GM12864 (cell line): ENCODE measurements around the gene TMEM131L.
"Not testable (repeated sequence)": the region's sequence is repeated elsewhere in the genome, so short reads cannot be mapped to it uniquely, and the experiment has no call there.

ENCODE experiments used
- DNase-seq: peaks from one replicate; pipeline ENCODE4 v3.0.0-alpha.2; 2011; ENCODE audit warnings: low read depth
- H3K4me3 ChIP-seq: 2 replicates; pipeline ENCODE4 v1.5.1; 2011; ENCODE audit warnings: mild to moderate bottlenecking, low read depth, low read length, control low read depth
- TF ChIP-seq, protein P1 (sequence below): IDR thresholded peaks from 2 replicates; pipeline ENCODE4 v1.5.1; 2011; ENCODE audit warnings: low read depth, mild to moderate bottlenecking, moderate library complexity, low read length, control low read depth, inconsistent platforms; ENCODE audit errors: missing control alignments

TMEM131L gene

GRCh38 chr4:153449338-153449737, 16.8 kb upstream of the TMEM131L start:
- TF ChIP-seq, protein P1, sequence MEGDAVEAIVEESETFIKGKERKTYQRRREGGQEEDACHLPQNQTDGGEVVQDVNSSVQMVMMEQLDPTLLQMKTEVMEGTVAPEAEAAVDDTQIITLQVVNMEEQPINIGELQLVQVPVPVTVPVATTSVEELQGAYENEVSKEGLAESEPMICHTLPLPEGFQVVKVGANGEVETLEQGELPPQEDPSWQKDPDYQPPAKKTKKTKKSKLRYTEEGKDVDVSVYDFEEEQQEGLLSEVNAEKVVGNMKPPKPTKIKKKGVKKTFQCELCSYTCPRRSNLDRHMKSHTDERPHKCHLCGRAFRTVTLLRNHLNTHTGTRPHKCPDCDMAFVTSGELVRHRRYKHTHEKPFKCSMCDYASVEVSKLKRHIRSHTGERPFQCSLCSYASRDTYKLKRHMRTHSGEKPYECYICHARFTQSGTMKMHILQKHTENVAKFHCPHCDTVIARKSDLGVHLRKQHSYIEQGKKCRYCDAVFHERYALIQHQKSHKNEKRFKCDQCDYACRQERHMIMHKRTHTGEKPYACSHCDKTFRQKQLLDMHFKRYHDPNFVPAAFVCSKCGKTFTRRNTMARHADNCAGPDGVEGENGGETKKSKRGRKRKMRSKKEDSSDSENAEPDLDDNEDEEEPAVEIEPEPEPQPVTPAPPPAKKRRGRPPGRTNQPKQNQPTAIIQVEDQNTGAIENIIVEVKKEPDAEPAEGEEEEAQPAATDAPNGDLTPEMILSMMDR: no peak

DNA sequence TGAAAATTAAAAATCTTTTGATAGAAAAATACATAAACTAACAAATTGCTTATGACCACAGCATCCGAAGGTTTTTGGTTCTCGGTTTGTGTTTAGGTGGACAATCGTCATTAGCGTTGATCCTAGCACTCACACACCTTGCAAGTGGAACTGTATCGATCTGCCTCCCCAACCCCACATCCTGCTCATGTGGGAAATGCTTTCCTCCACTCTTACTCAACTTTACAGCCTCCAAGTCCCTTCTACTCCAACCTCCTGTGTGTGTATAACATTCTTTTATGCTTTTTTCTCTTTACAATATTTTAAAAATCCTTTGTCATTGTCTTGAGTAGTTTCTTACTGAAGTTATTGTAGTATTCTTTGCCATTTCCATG, 15.6 kb upstream of the TMEM131L start:
- TF ChIP-seq, protein P1: no peak
- no peak for DNase-seq
- H3K4me3 ChIP-seq: no peak overlapping the region

More at GRCh38 chr4:153449338-153449737, 16.8 kb upstream of the TMEM131L start:
- DNase-seq: no peak
- no peak overlapping the region for H3K4me3 ChIP-seq

GRCh38 chr4:153451145-153451544, 15.0 kb upstream of the TMEM131L start:
- H3K4me3 ChIP-seq: not testable (repeated sequence)

GRCh38 chr4:153451911-153452657, 14.1 kb upstream of the TMEM131L start:
- no peak for DNase-seq
- TF ChIP-seq, protein P1: no peak

More at GRCh38 chr4:153451145-153451544, 15.0 kb upstream of the TMEM131L start:
- not testable (repeated sequence) for DNase-seq

DNA sequence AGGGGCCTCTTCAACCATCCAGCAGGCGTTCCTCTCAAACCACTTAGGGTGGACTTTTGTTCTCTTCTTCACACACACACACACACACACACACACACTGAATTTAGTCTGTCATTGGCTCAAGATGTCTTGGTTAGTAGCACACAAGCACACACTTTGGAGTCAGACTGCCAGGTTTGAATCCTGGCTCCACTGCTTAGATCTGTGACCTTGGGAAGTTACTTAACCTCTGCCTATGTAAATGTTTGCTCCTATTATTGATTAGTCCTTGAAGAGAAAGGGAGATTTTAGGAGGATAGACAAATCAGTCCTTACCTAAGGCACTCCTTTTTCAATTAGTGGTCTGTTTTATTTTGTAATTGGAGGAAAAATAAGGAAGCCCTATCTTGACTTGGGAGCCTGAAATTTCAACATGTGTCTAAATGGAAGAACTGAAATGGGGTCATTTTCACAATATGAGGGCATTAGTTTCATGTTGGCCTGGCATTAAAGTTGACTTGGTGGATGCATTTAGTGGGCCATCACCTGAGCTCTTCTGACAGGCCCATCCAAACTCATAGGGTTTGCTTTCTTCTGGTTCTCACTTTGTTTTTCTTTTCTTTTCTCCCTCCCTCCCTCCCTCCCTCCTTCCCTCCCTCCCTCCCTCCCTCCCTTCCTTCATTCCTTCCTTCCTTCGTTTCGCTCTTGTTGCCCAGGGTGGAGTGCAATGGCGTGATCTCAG, 13.3 kb upstream of the TMEM131L start:
- TF ChIP-seq, protein P1: no peak
- DNase-seq: no peak
- no peak overlapping the region for H3K4me3 ChIP-seq

More at GRCh38 chr4:153451911-153452657, 14.1 kb upstream of the TMEM131L start:
- no peak overlapping the region for H3K4me3 ChIP-seq

- no peak overlapping the region for H3K4me3 ChIP-seq
- TF ChIP-seq, protein P1: no peak
- no peak for DNase-seq
Observed at GRCh38 chr4:153453402-153453801, 12.8 kb upstream of the TMEM131L start.

DNA sequence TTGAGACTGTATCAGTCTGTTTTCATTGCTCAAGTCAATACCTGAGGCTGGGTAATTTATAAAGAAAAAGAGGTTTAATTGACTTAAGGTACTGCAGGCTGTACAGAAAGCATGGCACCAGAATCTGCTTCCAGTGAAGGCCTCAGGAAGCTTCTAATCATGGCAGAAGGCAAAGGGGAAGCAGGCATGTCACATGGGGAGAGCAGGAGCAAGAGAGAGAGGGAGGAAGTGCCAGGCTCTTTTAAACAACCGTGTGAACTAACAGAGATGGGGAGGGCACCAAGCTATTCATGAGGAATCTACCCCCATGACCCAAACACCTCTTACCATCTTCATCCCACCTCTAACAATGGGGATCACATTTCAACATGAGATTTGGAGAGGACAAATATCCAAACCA, 7.2 kb upstream of the TMEM131L start:
- DNase-seq: no peak
- H3K4me3 ChIP-seq: no peak overlapping the region
- TF ChIP-seq, protein P1: no peak

GRCh38 chr4:153461549-153461948, 4.6 kb upstream of the TMEM131L start:
- DNase-seq, H3K4me3 ChIP-seq: not testable (repeated sequence)
